ENCODE measurements around the gene FOS. TPM values are rescaled to one million over a fixed set of nuclear protein-coding genes. Genes with fewer than 3 reads are reported as not detected.

The FOS gene
- total RNA-seq, 2 experiments from 2014 or later = 1,565 to 1,685 TPM

- Histone ChIP-seq H3K4me3 (ENCODE audit: low read length) (no peak overlapping the region), H3K27ac (ENCODE audit: low read depth in 1 of 2, low read length in 2 of 2) (no peak overlapping the region), H3K9me3 (ENCODE audit: control insufficient read depth in 1 of 2, insufficient read depth in 1 of 2, low read length in 2 of 2) (peaks cover 0 to 5% of the 10 kb centered on the region in 2 experiments), H3K27me3 (ENCODE audit: control insufficient read depth in 1 of 2, insufficient read depth in 2 of 2, low read length in 2 of 2) (no peaks in the 10 kb centered on the region), H3K36me3 (ENCODE audit: insufficient read depth, low read length) (peaks cover 2% of the 10 kb centered on the region), H3K4me1 (ENCODE audit: insufficient read depth, low read length) (peaks cover 5% of the 10 kb centered on the region)
- ChIA-PET POLR2A (no interaction called here), CTCF (interaction anchor here (1.2 kb wide), 1 partner anchor 36 kb away, joined by 3 read pairs; no protein-coding TSS in a partner anchor)
- Mint-ChIP-seq H3K27me3 (peaks cover 29% of the 10 kb centered on the region), H3K27ac (no peak overlapping the region), H3K4me1 (ENCODE audit: low read depth) (peaks cover 5% of the 10 kb centered on the region), H3K36me3 (ENCODE audit: low read depth) (peaks cover 15% of the 10 kb centered on the region), H3K4me3 (no peak overlapping the region), H3K9me3 (no peaks in the 10 kb centered on the region)
- intact Hi-C loops (cut with DNase I, micrococcal nuclease) = no loop called here
- DNase-seq (no peak), ATAC-seq (ENCODE audit: poor library complexity) (no peak)
- no peak for TF ChIP-seq CTCF (IDR thresholded peaks at IDR 0.05)
Measured at GRCh38 chr14:75286313-75286712, 7.7 kb downstream of the FOS start.

- H3K4me3 Mint-ChIP-seq = no peak overlapping the region
- no peak overlapping the region for H3K27ac ChIP-seq (ENCODE audit: low read depth in 1 of 2, low read length in 2 of 2)
- H3K27me3 ChIP-seq (ENCODE audit: control insufficient read depth in 1 of 2, insufficient read depth in 2 of 2, low read length in 2 of 2) = no peaks in the 10 kb centered on the region
- peaks cover 19% of the 10 kb centered on the region for H3K4me1 ChIP-seq (ENCODE audit: insufficient read depth, low read length)
- POLR2A ChIA-PET = interaction anchor here (0.7 to 1.5 kb wide), 5 partner anchors 8 to 163 kb away, joined by 3 read pairs; partner anchors contain the start of genes FOS, NEK9 and TMED10
- no peaks in the 10 kb centered on the region for H3K36me3 Mint-ChIP-seq (ENCODE audit: low read depth)
- H3K27me3 Mint-ChIP-seq = peaks cover 11% of the 10 kb centered on the region
- intact Hi-C loops (cut with DNase I, micrococcal nuclease) = no loop called here
- no peaks in the 10 kb centered on the region for H3K36me3 ChIP-seq (ENCODE audit: insufficient read depth, low read length)
- no peaks in the 10 kb centered on the region for H3K9me3 ChIP-seq (ENCODE audit: control insufficient read depth in 1 of 2, insufficient read depth in 1 of 2, low read length in 2 of 2)
- CTCF ChIA-PET = interaction anchor here (1.2 kb wide), 1 partner anchor 57 kb away, joined by 3 read pairs; no protein-coding TSS in a partner anchor
- DNase-seq (no peak), ATAC-seq (ENCODE audit: poor library complexity) (no peak)
- H3K4me3 ChIP-seq (ENCODE audit: low read length) = no peak overlapping the region
- no peak for TF ChIP-seq CTCF (IDR thresholded peaks at IDR 0.05)
- no peaks in the 10 kb centered on the region for H3K9me3 Mint-ChIP-seq
- H3K4me1 Mint-ChIP-seq (ENCODE audit: low read depth) = peaks cover 6% of the 10 kb centered on the region
- H3K27ac Mint-ChIP-seq = peak overlapping the region; percentile 4
Measured at GRCh38 chr14:75289840-75290388, 11.3 kb downstream of the FOS start.

GRCh38 chr14:75290851-75291250 is 12.2 kb downstream of the FOS start:
- ChIA-PET POLR2A (interaction anchor here (1.0 to 1.5 kb wide), 3 partner anchors 9 to 164 kb away, joined by 3 read pairs; partner anchors contain the start of genes FOS and NEK9), CTCF (interaction anchor here (0.8 to 1.2 kb wide), 3 partner anchors 9 to 41 kb away, joined by 3 to 4 read pairs (median 4); no protein-coding TSS in a partner anchor)
- Mint-ChIP-seq H3K9me3 (no peaks in the 10 kb centered on the region), H3K36me3 (ENCODE audit: low read depth) (no peaks in the 10 kb centered on the region), H3K27me3 (peaks cover 7% of the 10 kb centered on the region), H3K4me3 (no peak overlapping the region), H3K4me1 (ENCODE audit: low read depth) (peaks cover 15% of the 10 kb centered on the region), H3K27ac (no peak overlapping the region)
- Histone ChIP-seq H3K4me1 (ENCODE audit: insufficient read depth, low read length) (peaks cover 29% of the 10 kb centered on the region), H3K9me3 (ENCODE audit: control insufficient read depth in 1 of 2, insufficient read depth in 1 of 2, low read length in 2 of 2) (no peaks in the 10 kb centered on the region), H3K27ac (ENCODE audit: low read depth in 1 of 2, low read length in 2 of 2) (no peak overlapping the region), H3K27me3 (ENCODE audit: control insufficient read depth in 1 of 2, insufficient read depth in 2 of 2, low read length in 2 of 2) (no peaks in the 10 kb centered on the region), H3K4me3 (ENCODE audit: low read length) (no peak overlapping the region), H3K36me3 (ENCODE audit: insufficient read depth, low read length) (no peaks in the 10 kb centered on the region)
- intact Hi-C loops (cut with DNase I, micrococcal nuclease) = no loop called here
- TF ChIP-seq CTCF (IDR thresholded peaks at IDR 0.05) = no peak
- no peak for DNase-seq
- ATAC-seq (ENCODE audit: poor library complexity) = no peak

Measured in CD4-positive, alpha-beta T cell (primary cell).